Astrocyte (in vitro differentiated cells and primary cell): ENCODE measurements around the gene ALX4.

Experiments used
- CTCF ChIP-seq: IDR thresholded peaks from 2 replicates; pipeline ENCODE4 v1.5.1; 2011; ENCODE audit warnings: low read depth, mild to moderate bottlenecking, inconsistent platforms, low read length, moderate library complexity; ENCODE audit not compliant: insufficient read depth
- EZH2 ChIP-seq: IDR thresholded peaks from 2 replicates; pipeline ENCODE4 v1.6.1; 2012; ENCODE audit warnings: mild to moderate bottlenecking, low read length, inconsistent platforms; ENCODE audit not compliant: insufficient read depth

GRCh38 chr11:44319170-44319551 lies 9.2 kb upstream of the ALX4 start:
- TF ChIP-seq CTCF (no peak), EZH2 (no peak)
